A673 (cell line): Measurements from ENCODE around the gene KRT14.

ENCODE experiments used
- CTCF ChIP-seq: fragments of 300-800, 200-600 bp; sonication (generic); conservative IDR thresholded peaks from 2 replicates; pipeline ENCODE4 v1.5.1; 2017; ENCODE audit warnings: low read depth, mild to moderate bottlenecking, antibody characterized with exemption, low read length, moderate library complexity, mixed read lengths
- EZH2 ChIP-seq: fragments of 200-600 bp; sonication (generic); IDR thresholded peaks from 2 replicates; pipeline ENCODE4 v1.6.1; 2017; ENCODE audit warnings: borderline replicate concordance, low read depth, mild to moderate bottlenecking, mixed read lengths, antibody characterized with exemption, low read length; ENCODE audit not compliant: poor library complexity, severe bottlenecking

GRCh38 chr17:41602524-41602923 lies 15.8 kb upstream of the KRT14 start:
- no peak for TF ChIP-seq CTCF
- TF ChIP-seq EZH2: no peak
